ENCODE measurements around the gene ABCC4.

DNA sequence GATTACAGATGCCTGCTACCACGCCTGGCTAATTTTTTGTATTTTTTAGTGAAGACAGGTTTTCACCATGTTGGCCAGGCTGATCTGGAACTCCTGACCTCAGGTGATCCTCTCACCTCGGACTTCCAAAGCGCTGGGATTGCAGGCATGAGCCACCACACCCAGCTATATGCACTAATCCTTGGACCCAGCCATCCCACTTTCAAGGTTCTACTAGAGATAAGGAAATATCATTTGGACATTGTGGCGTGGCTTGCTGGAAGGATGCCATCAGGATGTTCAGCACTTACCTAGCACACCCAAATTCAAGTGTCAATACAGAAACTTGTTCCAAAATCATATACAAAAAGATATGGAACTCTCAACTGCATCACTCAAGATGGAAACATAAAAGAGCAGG lies 136.4 kb downstream of the ABCC4 start:
- TF ChIP-seq CTCF (IDR thresholded peaks at IDR 0.05 in 8 of 11, conservative IDR thresholded peaks at IDR 0.05 in 3 of 11): no peak
- TF ChIP-seq POLR2A (IDR thresholded peaks at IDR 0.05): no peak

Data from spleen (tissue), 7 donors.